Measurements from ENCODE around the gene SRRM1. TPM values are rescaled to one million over a fixed set of nuclear protein-coding genes. Genes with fewer than 3 reads are reported as not detected.
"Not testable (repeated sequence)": the region's sequence is repeated elsewhere in the genome, so short reads cannot be mapped to it uniquely, and the experiment has no call there.

Gene SRRM1
- total RNA-seq, 1 donor from 2014 or later, result 58.4 TPM

DNA sequence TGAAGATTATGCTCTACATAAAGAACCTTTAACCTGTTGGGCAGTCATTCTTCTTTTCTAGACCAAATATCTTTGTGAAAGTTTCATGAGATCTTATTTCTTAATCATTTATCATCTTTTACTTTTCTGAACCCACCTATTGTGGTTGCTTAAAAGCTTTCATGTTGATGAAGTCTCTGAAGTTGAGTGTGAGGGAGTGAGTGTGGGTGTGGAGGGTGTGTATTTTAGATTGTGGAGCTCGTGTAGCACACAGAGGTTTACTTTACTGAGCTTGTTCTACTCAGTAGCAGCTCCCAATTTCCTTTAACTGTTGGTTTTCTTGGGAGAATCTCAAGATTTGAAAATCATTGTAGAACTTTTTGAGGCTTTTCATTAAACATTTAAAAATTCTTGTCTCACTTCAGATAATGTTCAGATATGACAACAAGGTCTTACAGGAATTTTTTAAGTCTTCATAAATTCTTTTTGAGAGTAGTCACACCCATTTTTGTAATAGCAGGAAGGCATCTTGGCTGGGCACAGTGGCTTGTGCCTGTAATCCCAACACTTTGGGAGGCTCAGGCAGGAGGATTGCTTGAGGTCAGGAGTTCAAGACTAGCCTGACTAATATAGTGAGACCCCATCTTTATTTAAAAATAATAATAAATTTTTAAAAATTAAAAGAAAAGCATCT, 17.0 kb downstream of the SRRM1 start:
- H3K36me3 ChIP-seq (ENCODE audit: control insufficient read depth, insufficient read depth, low read length), result peaks cover 2% of the 10 kb centered on the region
- no peak overlapping the region for H3K4me3 ChIP-seq (ENCODE audit: low read depth, low read length)
- TF ChIP-seq, protein P1, sequence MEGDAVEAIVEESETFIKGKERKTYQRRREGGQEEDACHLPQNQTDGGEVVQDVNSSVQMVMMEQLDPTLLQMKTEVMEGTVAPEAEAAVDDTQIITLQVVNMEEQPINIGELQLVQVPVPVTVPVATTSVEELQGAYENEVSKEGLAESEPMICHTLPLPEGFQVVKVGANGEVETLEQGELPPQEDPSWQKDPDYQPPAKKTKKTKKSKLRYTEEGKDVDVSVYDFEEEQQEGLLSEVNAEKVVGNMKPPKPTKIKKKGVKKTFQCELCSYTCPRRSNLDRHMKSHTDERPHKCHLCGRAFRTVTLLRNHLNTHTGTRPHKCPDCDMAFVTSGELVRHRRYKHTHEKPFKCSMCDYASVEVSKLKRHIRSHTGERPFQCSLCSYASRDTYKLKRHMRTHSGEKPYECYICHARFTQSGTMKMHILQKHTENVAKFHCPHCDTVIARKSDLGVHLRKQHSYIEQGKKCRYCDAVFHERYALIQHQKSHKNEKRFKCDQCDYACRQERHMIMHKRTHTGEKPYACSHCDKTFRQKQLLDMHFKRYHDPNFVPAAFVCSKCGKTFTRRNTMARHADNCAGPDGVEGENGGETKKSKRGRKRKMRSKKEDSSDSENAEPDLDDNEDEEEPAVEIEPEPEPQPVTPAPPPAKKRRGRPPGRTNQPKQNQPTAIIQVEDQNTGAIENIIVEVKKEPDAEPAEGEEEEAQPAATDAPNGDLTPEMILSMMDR (IDR thresholded peaks at IDR 0.05; ENCODE audit: insufficient read depth, low read length, poor library complexity, severe bottlenecking), result no peak
- H3K27me3 ChIP-seq (ENCODE audit: control insufficient read depth, insufficient read depth, low read length), result no peaks in the 10 kb centered on the region
- no peak for DNase-seq (ENCODE audit: low read depth)

GRCh38 chr1:24664507-24665033, 21.5 kb downstream of the SRRM1 start:
- Histone ChIP-seq H3K4me3 (ENCODE audit: low read depth, low read length) (no peak overlapping the region), H3K27me3 (ENCODE audit: control insufficient read depth, insufficient read depth, low read length) (no peaks in the 10 kb centered on the region), H3K36me3 (ENCODE audit: control insufficient read depth, insufficient read depth, low read length) (peaks cover 4% of the 10 kb centered on the region)
- TF ChIP-seq, protein P1 (IDR thresholded peaks at IDR 0.05; ENCODE audit: insufficient read depth, low read length, poor library complexity, severe bottlenecking), result no peak
- DNase-seq (ENCODE audit: low read depth), result no peak

GRCh38 chr1:24666794-24667193, 23.7 kb downstream of the SRRM1 start:
- Histone ChIP-seq H3K36me3 (ENCODE audit: control insufficient read depth, insufficient read depth, low read length) (peaks cover 7% of the 10 kb centered on the region), H3K27me3 (ENCODE audit: control insufficient read depth, insufficient read depth, low read length) (no peaks in the 10 kb centered on the region), H3K4me3 (ENCODE audit: low read depth, low read length) (no peak overlapping the region)
- TF ChIP-seq, protein P1 (IDR thresholded peaks at IDR 0.05; ENCODE audit: insufficient read depth, low read length, poor library complexity, severe bottlenecking), result no peak
- DNase-seq (ENCODE audit: low read depth), result no peak

DNA sequence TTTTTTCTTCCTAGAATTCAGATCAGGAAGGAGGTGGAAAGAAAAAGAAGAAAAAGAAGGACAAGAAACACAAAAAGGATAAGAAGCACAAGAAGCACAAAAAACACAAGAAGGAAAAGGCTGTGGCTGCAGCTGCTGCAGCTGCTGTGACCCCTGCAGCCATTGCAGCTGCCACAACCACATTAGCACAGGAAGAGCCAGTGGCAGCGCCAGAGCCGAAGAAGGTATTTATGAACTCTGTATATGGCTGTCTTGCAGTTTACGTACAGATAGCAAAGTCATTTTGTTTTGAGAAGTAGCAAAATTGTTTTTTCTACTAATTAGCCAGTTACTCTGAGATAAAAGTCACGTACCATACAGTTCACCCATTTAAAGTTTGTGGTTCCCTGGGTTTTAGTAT, 28.3 kb downstream of the SRRM1 start:
- H3K27me3 ChIP-seq (ENCODE audit: control insufficient read depth, insufficient read depth, low read length); DNase-seq (ENCODE audit: low read depth); H3K4me3 ChIP-seq (ENCODE audit: low read depth, low read length); H3K36me3 ChIP-seq (ENCODE audit: control insufficient read depth, insufficient read depth, low read length): not testable (repeated sequence)

DNA sequence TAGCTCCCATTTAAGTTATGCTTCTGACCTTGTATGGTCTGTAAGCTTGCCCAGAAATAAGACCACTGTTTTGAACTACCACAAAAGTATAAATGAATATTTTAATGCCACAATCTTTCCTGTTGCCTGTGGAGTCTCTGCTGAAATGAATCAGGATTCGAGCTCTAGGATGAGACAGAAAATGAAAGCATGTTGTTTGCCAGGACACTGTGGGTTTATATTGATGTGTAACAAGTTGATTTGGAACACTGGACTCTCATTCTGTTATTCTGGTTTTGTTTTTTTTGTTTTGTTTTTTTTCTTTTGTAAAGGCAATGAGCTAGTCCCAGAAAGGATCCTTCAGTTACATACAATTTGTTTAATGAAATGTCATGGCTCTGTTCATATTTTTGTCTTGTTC, 29.6 kb downstream of the SRRM1 start:
- not testable (repeated sequence) for H3K27me3 ChIP-seq (ENCODE audit: control insufficient read depth, insufficient read depth, low read length); H3K4me3 ChIP-seq (ENCODE audit: low read depth, low read length); H3K36me3 ChIP-seq (ENCODE audit: control insufficient read depth, insufficient read depth, low read length); DNase-seq (ENCODE audit: low read depth)

GRCh38 chr1:24673341-24673740, 30.2 kb downstream of the SRRM1 start:
- DNase-seq (ENCODE audit: low read depth), result no peak
- Histone ChIP-seq H3K36me3 (ENCODE audit: control insufficient read depth, insufficient read depth, low read length) (peaks cover 3% of the 10 kb centered on the region), H3K4me3 (ENCODE audit: low read depth, low read length) (no peak overlapping the region), H3K27me3 (ENCODE audit: control insufficient read depth, insufficient read depth, low read length) (no peaks in the 10 kb centered on the region)
- TF ChIP-seq, protein P1 (IDR thresholded peaks at IDR 0.05; ENCODE audit: insufficient read depth, low read length, poor library complexity, severe bottlenecking), result no peak

DNA sequence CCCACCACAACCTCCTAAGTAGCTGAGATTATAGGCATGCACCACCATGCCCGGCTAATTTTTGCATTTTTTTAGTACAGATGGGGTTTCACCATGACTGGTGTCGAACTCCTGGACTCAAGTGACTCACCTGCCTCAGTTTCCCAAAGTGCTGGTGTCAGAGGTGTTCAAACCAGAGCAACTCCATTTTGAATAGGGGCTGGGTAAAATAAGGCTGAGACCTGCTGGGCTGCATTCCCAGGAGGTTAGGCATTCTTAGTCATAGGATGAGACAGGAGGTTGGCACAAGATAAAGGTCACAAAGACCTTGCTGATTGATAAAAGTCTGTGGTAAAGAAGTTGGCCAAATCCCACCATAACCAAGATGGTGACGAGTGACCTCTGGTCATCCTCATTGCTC, 35.3 kb downstream of the SRRM1 start:
- not testable (repeated sequence) for DNase-seq (ENCODE audit: low read depth); H3K4me3 ChIP-seq (ENCODE audit: low read depth, low read length); H3K27me3 ChIP-seq (ENCODE audit: control insufficient read depth, insufficient read depth, low read length); H3K36me3 ChIP-seq (ENCODE audit: control insufficient read depth, insufficient read depth, low read length)

Measured in kidney epithelial cell (primary cell).